B cell (primary cell): ENCODE results near the gene ZBED2. TPM values are rescaled to one million over a fixed set of nuclear protein-coding genes. Genes with fewer than 3 reads are reported as not detected.
"Not testable (repeated sequence)": the region's sequence is repeated elsewhere in the genome, so short reads cannot be mapped to it uniquely, and the experiment has no call there.

Source experiments
- ATAC-seq: fragments of 200-7000 bp; cut with Tn5 transposase; one replicate; pipeline ENCODE4 v1.10.0; 2021; ENCODE audit warnings: low read depth, mild to moderate bottlenecking, moderate number of reproducible peaks, moderate library complexity
- CTCF ChIA-PET: fragments of 350-600 bp; sonication (Branson Sonifier 250); formaldehyde crosslinking; loops from one replicate; lab custom pipeline; 2021; ENCODE audit warnings: antibody characterized with exemption, inconsistent platforms; lab: Charles Lee
- POLR2A ChIA-PET: fragments of 350-600 bp; sonication (Branson Sonifier 250); formaldehyde crosslinking; loops from one replicate; lab custom pipeline; 2021; ENCODE audit warnings: antibody characterized with exemption; lab: Charles Lee
- DNase-seq: peaks from one replicate; pipeline ENCODE4 v3.0.0; 2013
- H2AFZ ChIP-seq: 2 replicates; pipeline ENCODE4 v1.6.1; 2012; ENCODE audit warnings: mild to moderate bottlenecking, low read depth, low read length; ENCODE audit not compliant: insufficient read depth, poor library complexity, severe bottlenecking
- H3K27ac ChIP-seq, 2 donors: 1 replicate in 1 of 2; 2 replicates in 1 of 2; pipeline ENCODE4 v1.5.1; 2012 to 2013; ENCODE audit warnings: low read length in 2 of 2, mild to moderate bottlenecking in 2 of 2, moderate library complexity in 1 of 2
- H3K27me3 ChIP-seq, 4 experiments: fragments of 200-600 bp in 1 of 4; sonication (generic) in 1 of 4; replicated peaks in 1 of 4; 1 replicate in 2 of 4; 2 replicates in 2 of 4; pipeline versions ENCODE4 v1.6.1 to v1.7.0; 2013 to 2016; ENCODE audit warnings: low read length in 3 of 4, mild to moderate bottlenecking in 2 of 4, mixed read lengths in 1 of 4, moderate library complexity in 1 of 4; ENCODE audit not compliant: insufficient read depth in 4 of 4, control insufficient read depth in 3 of 4; ENCODE audit errors: control extremely low read depth in 1 of 4
- H3K36me3 ChIP-seq, 2 experiments: replicated peaks in 1 of 2; 1 replicate in 1 of 2; 2 replicates in 1 of 2; pipeline versions ENCODE4 v1.6.1 to v1.7.1; 2013; ENCODE audit warnings: low read length in 1 of 2; ENCODE audit not compliant: insufficient read depth in 2 of 2, control insufficient read depth in 1 of 2; ENCODE audit errors: control extremely low read depth in 1 of 2, extremely low read depth in 1 of 2
- H3K4me1 ChIP-seq, 2 donors: fragments of 200-600 bp in 1 of 2; sonication (generic) in 1 of 2; 1 replicate in 1 of 2; 2 replicates in 1 of 2; pipeline versions ENCODE4 v1.5.1 to v1.6.1; 2013 to 2017; ENCODE audit warnings: low read length in 2 of 2; ENCODE audit not compliant: control insufficient read depth in 2 of 2, insufficient read depth in 2 of 2
- H3K4me2 ChIP-seq: replicated peaks from 2 replicates; pipeline ENCODE3; 2012; ENCODE audit warnings: mild to moderate bottlenecking, low read depth, low read length; ENCODE audit not compliant: poor library complexity, severe bottlenecking
- H3K4me3 ChIP-seq, 5 experiments: fragments of 200-600 bp in 1 of 5; sonication (generic) in 1 of 5; 1 replicate in 3 of 5; 2 replicates in 2 of 5; pipeline versions ENCODE4 v1.5.1 to v1.7.0; 2011 to 2016; ENCODE audit warnings: low read length in 4 of 5, mild to moderate bottlenecking in 4 of 5, low read depth in 2 of 5, control low read depth in 1 of 5, moderate library complexity in 1 of 5; ENCODE audit not compliant: insufficient read depth in 1 of 5; ENCODE audit errors: control extremely low read depth in 1 of 5, extremely low read depth in 1 of 5
- H3K79me2 ChIP-seq: fragments of 200-600 bp; sonication (generic); one replicate; pipeline ENCODE4 v1.6.0; 2016; ENCODE audit warnings: low read length; ENCODE audit not compliant: control insufficient read depth, insufficient read depth
- H3K9ac ChIP-seq: fragments of 200-600 bp; sonication (generic); 2 replicates; pipeline ENCODE4 v1.6.1; 2017; ENCODE audit warnings: mild to moderate bottlenecking, low read length, moderate library complexity
- H3K9me3 ChIP-seq, 3 donors: one replicate each; pipeline versions ENCODE4 v1.6.1 to v1.7.1; 2013; ENCODE audit warnings: low read length in 2 of 3; ENCODE audit not compliant: control insufficient read depth in 2 of 3, insufficient read depth in 1 of 3; ENCODE audit errors: control extremely low read depth in 1 of 3
- H4K20me1 ChIP-seq: 2 replicates; pipeline ENCODE4 v1.6.0; 2012; ENCODE audit warnings: mild to moderate bottlenecking, low read length; ENCODE audit not compliant: insufficient read depth, control insufficient read depth, poor library complexity, severe bottlenecking
- H3K27ac Mint-ChIP-seq: one replicate; pipeline ENCODE4 v1.8.0; 2021; ENCODE audit warnings: mixed read lengths
- H3K27me3 Mint-ChIP-seq: one replicate; pipeline ENCODE4 v1.8.0; 2021; ENCODE audit warnings: mixed read lengths
- H3K4me1 Mint-ChIP-seq: one replicate; pipeline ENCODE4 v1.8.0; 2021; ENCODE audit warnings: mixed read lengths
- H3K4me3 Mint-ChIP-seq: one replicate; pipeline ENCODE4 v1.8.0; 2021; ENCODE audit warnings: mixed read lengths
- H3K9me3 Mint-ChIP-seq: one replicate; pipeline ENCODE4 v1.8.0; 2022; ENCODE audit warnings: mixed read lengths; ENCODE audit not compliant: insufficient read depth
- EZH2 ChIP-seq: IDR thresholded peaks from 2 replicates; pipeline ENCODE4 v1.6.1; 2012; ENCODE audit warnings: borderline replicate concordance, low read depth, mild to moderate bottlenecking, moderate library complexity, low read length; ENCODE audit not compliant: insufficient read depth, poor library complexity, severe bottlenecking
- WGBS: methylation state at CpG from one replicate; pipeline ENCODE4 v1.1.5; 2013; ENCODE audit warnings: missing lambda C conversion rate; ENCODE audit not compliant: insufficient coverage; 5-methylcytosine and 5-hydroxymethylcytosine counted together
- intact Hi-C: fragments of 100-400 bp; cut with micrococcal nuclease; formaldehyde crosslinking; loops from one replicate; pipeline ENCODE4 v1.10.0; 2022
- polyA plus RNA-seq: library from polyadenylated mRNA; depleted of rRNA; stranded (reverse); fragments of >200 nt; gene quantifications from 2 replicates; pipeline ENCODE4 v1.2.3, GENCODE V29; 2012
- total RNA-seq, 2 donors: library from RNA; stranded (reverse); fragments of 120-200 nt in 1 of 2; gene quantifications; 1 replicate in 1 of 2; 2 replicates in 1 of 2; pipeline versions ENCODE4 v1.2.3 to v1.2.4, GENCODE V29; 2013 to 2022
- TF ChIP-seq, protein P1 (sequence below): fragments of 200-600 bp; IDR thresholded peaks from one replicate; pipeline ENCODE4 v1.8.0; 2022; ENCODE audit warnings: antibody characterized with exemption, mild to moderate bottlenecking

The ZBED2 gene
- total and polyA plus RNA-seq, 2 donors (not counting 1 experiment from before 2014, with no cell fraction given) = 0.36 to 6.0 TPM

DNA sequence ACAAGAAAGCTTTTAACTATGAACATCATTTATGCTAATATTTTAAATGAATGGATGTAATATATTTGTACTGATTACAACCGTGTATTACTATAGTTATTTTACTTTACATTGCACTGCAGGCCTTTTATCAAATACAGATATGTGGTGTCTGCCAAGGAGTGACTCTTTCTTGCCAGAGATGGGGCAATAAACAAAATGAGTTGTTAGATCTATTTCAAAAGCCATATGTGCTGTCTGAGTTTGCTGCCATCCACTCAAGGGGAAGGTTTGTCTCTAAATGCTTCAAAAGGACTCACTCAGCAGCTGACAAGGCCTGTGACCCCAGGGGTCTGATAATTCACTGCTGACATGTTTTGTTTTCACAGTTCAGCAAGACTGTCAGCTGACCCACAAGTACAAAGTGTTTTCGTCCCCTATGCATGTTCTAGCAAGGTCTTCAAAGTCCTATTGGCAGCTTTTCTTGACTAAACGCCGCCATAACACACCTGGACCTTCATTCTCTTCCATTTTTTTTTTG, 41.3 kb upstream of the ZBED2 start:
- no peak overlapping the region for H3K9ac ChIP-seq
- intact Hi-C loops = no loop called here
- Mint-ChIP-seq H3K27me3 (no peaks in the 10 kb centered on the region), H3K4me3 (no peak overlapping the region), H3K4me1 (no peaks in the 10 kb centered on the region), H3K9me3 (no peaks in the 10 kb centered on the region), H3K27ac (no peak overlapping the region)
- POLR2A ChIA-PET = no interaction called here
- H3K79me2 ChIP-seq = no peaks in the 10 kb centered on the region
- H4K20me1 ChIP-seq = no peaks in the 10 kb centered on the region
- CTCF ChIA-PET = interaction anchor here (0.7 kb wide), 1 partner anchor 33 kb away, joined by 4 read pairs; no protein-coding TSS in a partner anchor
- no peak overlapping the region for H3K4me2 ChIP-seq
- no peak overlapping the region for H3K4me3 ChIP-seq
- ATAC-seq (no peak), DNase-seq (no peak)
- H3K4me1 ChIP-seq = no peaks in the 10 kb centered on the region
- H3K9me3 ChIP-seq = no peaks in the 10 kb centered on the region
- no peak overlapping the region for H3K27ac ChIP-seq
- no peak overlapping the region for H2AFZ ChIP-seq
- 100% methylated on average over 3 of the region's 4 CpGs for WGBS
- TF ChIP-seq EZH2 = no peak
- TF ChIP-seq, protein P1, sequence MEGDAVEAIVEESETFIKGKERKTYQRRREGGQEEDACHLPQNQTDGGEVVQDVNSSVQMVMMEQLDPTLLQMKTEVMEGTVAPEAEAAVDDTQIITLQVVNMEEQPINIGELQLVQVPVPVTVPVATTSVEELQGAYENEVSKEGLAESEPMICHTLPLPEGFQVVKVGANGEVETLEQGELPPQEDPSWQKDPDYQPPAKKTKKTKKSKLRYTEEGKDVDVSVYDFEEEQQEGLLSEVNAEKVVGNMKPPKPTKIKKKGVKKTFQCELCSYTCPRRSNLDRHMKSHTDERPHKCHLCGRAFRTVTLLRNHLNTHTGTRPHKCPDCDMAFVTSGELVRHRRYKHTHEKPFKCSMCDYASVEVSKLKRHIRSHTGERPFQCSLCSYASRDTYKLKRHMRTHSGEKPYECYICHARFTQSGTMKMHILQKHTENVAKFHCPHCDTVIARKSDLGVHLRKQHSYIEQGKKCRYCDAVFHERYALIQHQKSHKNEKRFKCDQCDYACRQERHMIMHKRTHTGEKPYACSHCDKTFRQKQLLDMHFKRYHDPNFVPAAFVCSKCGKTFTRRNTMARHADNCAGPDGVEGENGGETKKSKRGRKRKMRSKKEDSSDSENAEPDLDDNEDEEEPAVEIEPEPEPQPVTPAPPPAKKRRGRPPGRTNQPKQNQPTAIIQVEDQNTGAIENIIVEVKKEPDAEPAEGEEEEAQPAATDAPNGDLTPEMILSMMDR = no peak
- H3K27me3 ChIP-seq = no peaks in the 10 kb centered on the region
- H3K36me3 ChIP-seq = peaks cover 0 to 18% of the 10 kb centered on the region in 2 experiments

- Histone ChIP-seq H3K4me2 (no peak overlapping the region), H4K20me1 (no peaks in the 10 kb centered on the region), H3K9ac (no peak overlapping the region), H3K79me2 (no peaks in the 10 kb centered on the region), H3K9me3 (no peaks in the 10 kb centered on the region), H3K27me3 (no peaks in the 10 kb centered on the region), H2AFZ (no peak overlapping the region), H3K4me1 (no peaks in the 10 kb centered on the region), H3K27ac (no peak overlapping the region), H3K4me3 (no peak overlapping the region), H3K36me3 (peaks cover 0 to 18% of the 10 kb centered on the region in 2 experiments)
- CTCF ChIA-PET = no interaction called here
- Mint-ChIP-seq H3K27ac (no peak overlapping the region), H3K27me3 (no peaks in the 10 kb centered on the region), H3K9me3 (no peaks in the 10 kb centered on the region), H3K4me1 (no peaks in the 10 kb centered on the region), H3K4me3 (no peak overlapping the region)
- DNase-seq = no peak
- no peak for TF ChIP-seq EZH2
- TF ChIP-seq, protein P1 = no peak
- POLR2A ChIA-PET = no interaction called here
- no peak for ATAC-seq
- WGBS = no CpG with 5 or more reads among the region's 2 CpGs
- intact Hi-C loops = no loop called here
Measured at GRCh38 chr3:111635403-111635802, 40.3 kb upstream of the ZBED2 start.

DNA sequence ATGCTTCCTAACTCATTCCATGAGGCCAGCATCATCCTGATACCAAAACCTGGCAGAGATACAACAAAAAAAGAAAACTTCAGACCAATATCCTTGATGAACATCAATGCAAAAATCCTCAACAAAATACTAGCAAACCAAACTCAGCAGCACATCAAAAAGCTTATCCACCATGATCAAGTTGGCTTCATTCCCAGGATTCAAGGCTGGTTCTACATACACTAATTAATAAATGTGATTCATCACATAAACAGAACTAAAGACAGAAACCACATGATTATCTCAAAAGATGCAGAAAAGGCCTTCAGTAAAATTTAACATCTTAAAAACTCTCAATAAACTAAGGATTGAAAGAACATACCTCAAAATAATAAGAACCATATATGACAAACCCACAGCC, 35.5 kb upstream of the ZBED2 start:
- H2AFZ ChIP-seq, H3K27ac Mint-ChIP-seq, H3K27me3 ChIP-seq, H4K20me1 ChIP-seq, CTCF ChIA-PET, H3K27ac ChIP-seq, H3K4me3 ChIP-seq, H3K9ac ChIP-seq, H3K27me3 Mint-ChIP-seq, H3K4me2 ChIP-seq, POLR2A ChIA-PET, H3K4me1 Mint-ChIP-seq, H3K4me1 ChIP-seq, ATAC-seq, DNase-seq, H3K79me2 ChIP-seq, intact Hi-C loops, H3K4me3 Mint-ChIP-seq: not testable (repeated sequence)
- H3K9me3 Mint-ChIP-seq = peaks cover 11% of the 10 kb centered on the region
- Histone ChIP-seq H3K9me3 (peaks cover 7 to 12% (median 8%) of the 10 kb centered on the region in 3 donors), H3K36me3 (peaks cover 0 to 14% of the 10 kb centered on the region in 2 experiments)
